ENCODE results near the gene WFDC12.

Gene WFDC12

DNA sequence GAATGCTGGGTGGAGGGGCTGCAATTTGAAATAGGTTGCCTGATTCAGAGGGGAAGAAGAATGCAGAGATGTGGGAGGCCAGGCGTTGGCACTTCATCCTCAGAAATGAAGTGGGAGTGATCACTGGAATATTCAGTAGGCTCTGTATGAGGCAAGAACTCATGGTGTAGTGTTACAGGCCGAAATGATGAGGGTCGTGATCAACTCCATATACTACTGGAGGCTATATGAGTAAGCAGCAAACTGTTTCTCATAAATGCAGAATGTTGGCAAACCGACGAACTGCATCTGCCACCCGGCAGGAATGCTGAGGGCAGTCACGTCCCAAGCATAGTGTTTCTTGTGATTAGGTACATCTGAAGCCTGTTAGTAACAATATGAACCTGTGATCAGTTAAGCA is 36.0 kb downstream of the WFDC12 start:
- DNase-seq, result peak in 1 of 2 experiments; percentile 56

DNA sequence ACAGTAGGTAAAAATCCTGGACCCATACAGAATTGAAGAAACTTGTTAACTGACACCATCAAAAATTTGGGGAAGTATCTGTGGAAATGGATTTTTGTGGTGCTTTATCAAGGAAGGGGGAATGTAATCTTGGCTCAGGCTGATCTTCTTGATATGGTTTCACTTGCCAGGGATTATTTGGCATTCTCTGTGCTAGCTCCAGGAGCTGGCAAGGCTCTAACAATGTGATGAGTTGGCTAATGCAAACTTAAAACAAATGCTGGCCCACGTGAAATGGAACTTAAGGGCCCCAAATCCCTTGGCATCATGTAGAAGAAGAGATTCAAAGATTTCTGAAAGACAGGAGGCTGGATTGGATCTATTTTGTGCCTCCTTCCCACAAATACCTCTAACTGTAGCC is 36.5 kb downstream of the WFDC12 start:
- no peak for DNase-seq

DNA sequence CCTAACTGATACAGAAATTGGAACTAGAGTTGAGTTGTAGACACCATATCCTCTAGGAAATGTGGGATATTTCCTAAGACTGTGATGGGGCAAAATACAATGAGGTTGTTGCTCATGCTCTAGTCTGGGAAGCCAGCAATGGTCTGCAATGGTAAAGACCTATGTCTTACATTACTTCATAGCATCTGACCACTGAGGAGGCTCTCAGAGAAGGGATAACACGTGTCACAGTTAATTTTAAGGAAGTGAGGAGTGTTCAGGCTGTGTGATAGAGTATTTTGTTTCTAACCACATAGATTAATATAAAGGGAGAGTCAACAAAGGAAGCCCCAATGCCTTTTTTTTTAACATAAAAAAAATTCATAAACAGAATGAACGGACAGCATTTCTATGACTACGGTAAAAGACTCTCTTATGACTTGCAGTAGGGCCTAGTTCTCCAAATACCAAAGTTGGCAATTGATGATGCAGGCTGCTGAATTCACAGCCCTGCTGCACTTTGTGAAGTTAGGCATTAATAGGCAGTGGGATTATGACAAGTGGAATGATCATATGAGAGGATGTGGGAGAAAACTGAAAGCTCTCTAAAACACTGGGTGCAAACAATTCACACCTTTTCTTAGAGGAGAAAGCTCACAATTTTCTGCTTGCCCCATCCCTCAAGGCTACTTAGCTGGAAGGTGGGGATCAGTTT is 37.0 kb downstream of the WFDC12 start:
- no peak for DNase-seq

DNA sequence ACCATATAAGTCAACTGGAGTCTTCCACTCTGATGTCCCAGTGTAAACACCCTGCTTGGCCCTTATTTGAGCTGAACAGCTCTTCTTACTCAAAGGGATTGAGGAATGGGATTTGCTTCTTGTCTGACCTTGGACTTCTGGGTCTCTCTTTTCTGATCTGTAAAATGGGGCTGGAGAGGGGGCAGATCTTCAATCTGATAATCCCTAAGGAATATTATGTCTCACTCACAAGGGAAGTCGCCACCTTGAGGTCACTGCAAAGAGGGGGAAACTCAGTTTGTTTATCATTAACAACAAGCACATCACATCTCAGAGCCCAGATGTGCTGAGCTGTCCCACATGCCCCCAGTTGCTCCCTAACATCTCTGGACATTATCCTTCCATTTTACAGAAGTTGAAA is 38.4 kb downstream of the WFDC12 start:
- DNase-seq, result no peak

DNA sequence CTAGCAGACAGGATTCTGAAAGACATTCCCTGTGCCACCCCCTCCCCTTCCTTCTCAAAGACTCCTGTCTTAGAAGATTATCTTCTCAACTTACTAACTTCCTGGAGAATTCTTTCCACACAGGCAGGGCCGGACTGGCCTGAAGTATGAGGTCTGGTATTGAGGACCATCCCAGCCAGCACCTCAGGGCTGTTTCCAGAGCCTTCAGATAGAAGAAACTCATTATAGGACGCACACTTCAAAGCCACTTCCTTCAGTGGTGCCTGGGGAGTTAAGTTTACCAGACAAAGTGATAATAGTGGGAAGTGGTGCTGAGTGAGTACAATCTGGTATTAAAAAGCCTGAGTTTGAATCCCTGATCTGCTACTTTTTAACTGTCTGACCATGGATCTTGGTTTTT is 39.0 kb downstream of the WFDC12 start:
- no peak for DNase-seq

DNA sequence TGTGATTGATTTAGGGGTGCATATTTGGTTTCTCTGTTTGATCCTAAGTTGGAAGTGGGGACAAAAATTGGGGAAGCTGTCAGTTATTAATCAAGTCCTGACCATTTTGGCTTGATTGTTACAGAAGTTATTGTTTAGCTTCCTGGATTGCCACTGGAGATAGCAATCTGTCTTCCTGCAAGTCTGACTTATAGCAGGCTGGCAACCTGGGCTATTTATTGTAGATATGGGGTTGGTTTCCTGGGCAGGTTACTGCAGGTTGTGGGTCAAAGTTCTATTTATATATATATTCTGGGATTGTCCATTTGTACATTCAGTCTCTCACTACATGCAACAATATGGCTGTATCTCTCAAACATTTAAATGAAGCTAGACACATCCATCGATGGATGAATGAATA is 41.1 kb downstream of the WFDC12 start:
- no peak for DNase-seq

DNA sequence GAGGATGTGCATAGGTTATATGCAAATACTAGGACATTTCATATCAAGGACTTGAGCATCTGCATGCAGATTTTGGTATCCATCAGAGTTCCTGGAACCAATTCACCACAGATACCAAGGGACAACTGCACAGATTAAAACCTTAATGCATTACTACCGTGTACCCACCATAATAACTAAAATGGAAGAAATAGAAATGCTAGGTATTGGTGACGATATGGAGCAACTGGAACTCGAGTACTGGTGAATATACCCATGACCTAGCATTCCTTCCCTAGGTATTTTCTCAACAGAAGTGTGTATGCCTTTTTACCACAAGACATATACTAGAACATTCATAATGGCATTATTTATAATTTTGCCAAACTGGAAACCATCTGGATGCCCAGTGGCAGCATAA is 41.8 kb downstream of the WFDC12 start:
- DNase-seq, result no peak

DNA sequence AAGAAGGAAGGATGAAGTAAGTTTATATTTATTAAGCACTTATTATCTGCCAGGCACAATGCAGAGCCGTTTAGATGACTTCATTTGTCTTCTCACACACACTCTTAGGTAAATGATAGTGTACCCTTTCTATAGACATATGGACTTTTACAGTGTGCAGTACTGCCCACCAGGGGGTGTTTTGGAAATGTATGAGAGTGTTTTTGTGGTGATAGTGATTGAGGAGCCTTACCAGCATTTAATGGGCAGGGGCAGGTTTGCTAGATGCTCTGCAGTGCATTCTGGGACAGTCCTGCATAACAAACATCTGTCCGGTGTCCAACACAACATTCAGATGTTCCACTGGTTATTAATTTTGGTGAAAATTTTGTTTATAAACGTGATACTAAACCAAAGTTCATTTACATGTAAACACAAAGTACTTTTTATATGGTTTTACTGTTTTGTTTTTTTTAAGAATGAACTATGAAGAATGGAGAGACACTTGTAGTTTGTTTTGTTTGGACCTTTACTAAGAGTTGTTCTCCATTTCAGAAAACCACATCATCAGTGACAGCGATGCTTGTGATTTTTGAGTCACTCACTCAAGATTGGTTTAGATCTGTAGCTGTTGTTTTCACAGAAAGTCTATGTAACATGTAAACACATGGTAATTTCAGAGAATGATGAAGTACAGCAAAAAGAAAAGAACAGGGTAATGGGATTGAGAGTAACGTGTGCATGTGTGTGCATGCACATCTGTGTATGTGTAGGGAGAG is 43.2 kb downstream of the WFDC12 start:
- no peak for DNase-seq

DNA sequence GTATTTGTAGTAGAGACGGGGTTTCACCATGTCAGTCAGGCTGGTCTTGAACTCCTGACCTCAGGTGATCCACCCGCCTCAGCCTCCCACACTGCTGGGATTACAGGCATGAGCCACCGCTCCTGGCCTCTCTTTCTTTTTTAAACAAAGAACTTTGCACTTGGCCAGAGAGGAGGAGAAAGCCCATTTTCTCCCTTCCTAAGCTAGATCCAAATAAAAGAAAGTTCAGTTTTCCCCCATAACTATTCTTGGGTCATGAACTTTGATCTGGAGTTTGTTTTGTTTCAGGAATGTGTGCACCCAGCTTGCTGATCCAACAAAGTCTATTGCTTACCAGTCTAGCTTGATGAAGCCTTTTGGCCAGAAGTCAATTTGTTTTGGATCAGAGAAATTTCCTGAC is 46.7 kb downstream of the WFDC12 start:
- no peak for DNase-seq

Measured in SW 1271 (cell line).